ENCODE results near the gene PDCD4.

- no peak for TF ChIP-seq CTCF (conservative IDR thresholded peaks at IDR 0.05; ENCODE audit: low read depth, low read length)
- no peak for TF ChIP-seq EZH2 (IDR thresholded peaks at IDR 0.05; ENCODE audit: low read length, unreplicated experiment)
- TF ChIP-seq EZH2phosphoT487 (IDR thresholded peaks at IDR 0.05; ENCODE audit: borderline replicate concordance, low read length): no peak
These were observed 18.8 kb upstream of the PDCD4 start for GRCh38 chr10:110852947-110853346.
